Loucy (cell line): Measurements from ENCODE around the gene TUT1.

Experiments used
- H2AFZ ChIP-seq: fragments of 200-600 bp; sonication (generic); 2 replicates; pipeline ENCODE4 v1.6.0; 2016; ENCODE audit warnings: antibody characterized with exemption, mild to moderate bottlenecking, low read length, moderate library complexity
- H3F3A ChIP-seq: fragments of 200-600 bp; 2 replicates; pipeline ENCODE4 v1.6.0; 2016; ENCODE audit warnings: antibody characterized with exemption, low read depth, mild to moderate bottlenecking
- H3K27me3 ChIP-seq: fragments of 200-600 bp; sonication (generic); 2 replicates; pipeline ENCODE4 v1.6.1; 2014; ENCODE audit warnings: low read length, mild to moderate bottlenecking; ENCODE audit not compliant: insufficient read depth, poor library complexity, severe bottlenecking
- H3K36me3 ChIP-seq: fragments of 200-600 bp; sonication (generic); 2 replicates; pipeline ENCODE4 v1.6.1; 2016; ENCODE audit warnings: low read length; ENCODE audit not compliant: insufficient read depth
- H3K4me1 ChIP-seq: fragments of 200-600 bp; sonication (generic); 2 replicates; pipeline ENCODE4 v1.5.1; 2014; ENCODE audit warnings: low read length, mild to moderate bottlenecking; ENCODE audit not compliant: insufficient read depth, poor library complexity, severe bottlenecking
- H3K4me2 ChIP-seq: fragments of 200-600 bp; sonication (generic); 2 replicates; pipeline ENCODE4 v1.6.0; 2014; ENCODE audit warnings: antibody characterized with exemption, low read length, low read depth, mild to moderate bottlenecking; ENCODE audit not compliant: poor library complexity, severe bottlenecking
- H3K4me3 ChIP-seq: fragments of 200-600 bp; sonication (generic); 2 replicates; pipeline ENCODE4 v1.5.1; 2014; ENCODE audit warnings: low read length, mild to moderate bottlenecking, mixed read lengths; ENCODE audit not compliant: poor library complexity, severe bottlenecking
- H3K79me2 ChIP-seq: fragments of 200-600 bp; sonication (generic); 2 replicates; pipeline ENCODE4 v1.6.1; 2014; ENCODE audit warnings: low read length; ENCODE audit not compliant: insufficient read depth
- H3K9ac ChIP-seq: fragments of 200-600 bp; sonication (generic); 2 replicates; pipeline ENCODE4 v1.6.0; 2014; ENCODE audit warnings: mild to moderate bottlenecking, low read depth, low read length, moderate library complexity; ENCODE audit not compliant: poor library complexity, severe bottlenecking
- H3K9me2 ChIP-seq: fragments of 200-600 bp; sonication (generic); replicated peaks from 2 replicates; pipeline ENCODE4 v1.6.1; 2016; ENCODE audit warnings: low read depth, low read length, mixed read lengths
- H3K9me3 ChIP-seq: fragments of 200-600 bp; sonication (generic); 2 replicates; pipeline ENCODE4 v1.6.1; 2014; ENCODE audit warnings: mild to moderate bottlenecking, antibody characterized with exemption, low read length, low read depth; ENCODE audit not compliant: insufficient read depth
- H4K20me1 ChIP-seq: fragments of 200-600 bp; sonication (generic); 2 replicates; pipeline ENCODE4 v1.6.0; 2014; ENCODE audit warnings: antibody characterized with exemption, low read length, mild to moderate bottlenecking; ENCODE audit not compliant: insufficient read depth, poor library complexity, severe bottlenecking
- EZH2phosphoT487 ChIP-seq: fragments of 200-600 bp; IDR thresholded peaks from 2 replicates; pipeline ENCODE4 v1.6.1; 2018; ENCODE audit warnings: antibody characterized with exemption, mild to moderate bottlenecking, moderate library complexity, borderline replicate concordance
- TF ChIP-seq, protein P1 (sequence below): fragments of 200-600 bp; sonication (generic); conservative IDR thresholded peaks from 2 replicates; pipeline ENCODE4 v1.5.1; 2014; ENCODE audit warnings: mild to moderate bottlenecking, antibody characterized with exemption, low read length

The TUT1 gene

DNA sequence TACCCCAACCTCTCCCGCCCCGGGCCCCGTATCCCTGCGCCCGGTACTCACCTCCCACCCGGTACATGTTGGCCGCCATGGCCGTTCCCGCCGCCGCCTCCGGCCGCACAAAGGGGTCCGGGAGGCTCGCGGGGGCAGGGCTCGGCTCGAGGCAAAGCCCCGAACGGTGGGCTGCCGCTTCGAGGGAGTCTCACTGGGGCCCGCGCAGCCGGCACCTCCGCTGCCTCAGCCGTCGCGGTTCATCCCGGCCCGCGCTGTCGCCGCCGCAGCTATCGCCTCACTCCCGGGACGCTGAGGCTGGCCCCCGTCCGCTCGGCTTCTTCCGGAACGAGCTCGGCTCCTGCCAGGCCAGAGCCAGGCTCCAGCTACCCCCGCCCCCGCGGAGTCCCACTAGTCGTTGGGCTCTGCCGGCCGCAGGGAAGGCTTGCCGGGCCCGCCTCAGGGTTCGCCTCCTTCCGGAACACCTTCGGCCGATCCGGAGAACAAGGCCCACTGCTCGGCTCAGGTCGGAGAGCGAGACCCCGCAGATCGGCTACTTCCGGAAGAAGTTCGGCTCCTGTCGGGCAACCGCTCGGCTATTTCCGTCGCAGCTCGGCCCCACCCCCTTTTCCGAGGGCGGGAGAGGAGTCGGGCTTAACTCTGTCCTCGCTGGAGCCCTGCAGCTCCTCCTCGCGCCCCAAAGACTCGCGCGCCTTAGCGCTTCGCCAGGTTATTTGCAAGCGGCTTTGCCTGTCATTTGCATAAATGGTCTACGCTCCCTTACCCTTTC, 10.2 kb upstream of the TUT1 start, which contains the start of gene MTA2:
Gene MTA2, minus strand, starts transcription at position 494 of the 769 bp plus-strand sequence. Its CDS starts 415 bp downstream, at position 79.
- Histone ChIP-seq H2AFZ (peak within 1 kb of the TSS; percentile 67; the same call in 1 of the 2 replicates), H3K36me3 (peaks cover 16% of the 10 kb centered on the region; the same call in 1 of the 2 replicates), H3F3A (no peaks in the 10 kb centered on the region)

DNA sequence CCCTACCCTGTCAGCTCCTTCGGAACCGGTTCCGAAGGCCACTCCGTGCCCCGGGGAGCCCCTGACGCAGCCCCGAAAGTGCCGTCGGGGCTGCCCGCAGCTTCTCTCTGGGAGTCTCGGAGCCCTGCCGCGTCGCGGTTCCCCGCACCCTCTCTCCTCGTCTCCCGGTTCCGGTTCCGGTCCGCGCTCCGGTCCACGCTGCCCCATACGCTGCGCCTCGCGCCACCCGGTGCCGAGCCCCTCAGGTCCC, 9.7 kb upstream of the TUT1 start:
- peak overlapping the region; percentile 95 for H3K4me2 ChIP-seq
- H3K27me3 ChIP-seq = peaks cover 8% of the 10 kb centered on the region
- peak overlapping the region; percentile 67; the same call in 1 of the 2 replicates for H2AFZ ChIP-seq
- peak overlapping the region; percentile 95 for H3K4me3 ChIP-seq
- H3F3A ChIP-seq = no peaks in the 10 kb centered on the region
- TF ChIP-seq EZH2phosphoT487 = no peak
- TF ChIP-seq, protein P1, sequence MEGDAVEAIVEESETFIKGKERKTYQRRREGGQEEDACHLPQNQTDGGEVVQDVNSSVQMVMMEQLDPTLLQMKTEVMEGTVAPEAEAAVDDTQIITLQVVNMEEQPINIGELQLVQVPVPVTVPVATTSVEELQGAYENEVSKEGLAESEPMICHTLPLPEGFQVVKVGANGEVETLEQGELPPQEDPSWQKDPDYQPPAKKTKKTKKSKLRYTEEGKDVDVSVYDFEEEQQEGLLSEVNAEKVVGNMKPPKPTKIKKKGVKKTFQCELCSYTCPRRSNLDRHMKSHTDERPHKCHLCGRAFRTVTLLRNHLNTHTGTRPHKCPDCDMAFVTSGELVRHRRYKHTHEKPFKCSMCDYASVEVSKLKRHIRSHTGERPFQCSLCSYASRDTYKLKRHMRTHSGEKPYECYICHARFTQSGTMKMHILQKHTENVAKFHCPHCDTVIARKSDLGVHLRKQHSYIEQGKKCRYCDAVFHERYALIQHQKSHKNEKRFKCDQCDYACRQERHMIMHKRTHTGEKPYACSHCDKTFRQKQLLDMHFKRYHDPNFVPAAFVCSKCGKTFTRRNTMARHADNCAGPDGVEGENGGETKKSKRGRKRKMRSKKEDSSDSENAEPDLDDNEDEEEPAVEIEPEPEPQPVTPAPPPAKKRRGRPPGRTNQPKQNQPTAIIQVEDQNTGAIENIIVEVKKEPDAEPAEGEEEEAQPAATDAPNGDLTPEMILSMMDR = no peak
- H4K20me1 ChIP-seq = peaks cover 31% of the 10 kb centered on the region
- no peaks in the 10 kb centered on the region for H3K9me2 ChIP-seq
- H3K36me3 ChIP-seq = peaks cover 21% of the 10 kb centered on the region; the same call in 1 of the 2 replicates
- H3K4me1 ChIP-seq = peaks cover 21% of the 10 kb centered on the region
- H3K79me2 ChIP-seq = peaks cover 51% of the 10 kb centered on the region
- H3K9me3 ChIP-seq = no peaks in the 10 kb centered on the region
- H3K9ac ChIP-seq = peak overlapping the region; percentile 100

More for the DNA sequence above, 10.2 kb upstream of the TUT1 start, which contains the start of gene MTA2:
- H3K9ac ChIP-seq = peak within 1 kb of the TSS; percentile 100
- no peaks in the 10 kb centered on the region for H3K9me3 ChIP-seq
- H3K79me2 ChIP-seq = peaks cover 46% of the 10 kb centered on the region
- H3K9me2 ChIP-seq = no peaks in the 10 kb centered on the region
- H4K20me1 ChIP-seq = peaks cover 29% of the 10 kb centered on the region
- H3K27me3 ChIP-seq = peaks cover 8% of the 10 kb centered on the region
- TF ChIP-seq EZH2phosphoT487 = no peak
- TF ChIP-seq, protein P1 = no peak
- H3K4me2 ChIP-seq = peak within 1 kb of the TSS; percentile 95
- peak within 1 kb of the TSS; percentile 95 for H3K4me3 ChIP-seq
- H3K4me1 ChIP-seq = peaks cover 21% of the 10 kb centered on the region

DNA sequence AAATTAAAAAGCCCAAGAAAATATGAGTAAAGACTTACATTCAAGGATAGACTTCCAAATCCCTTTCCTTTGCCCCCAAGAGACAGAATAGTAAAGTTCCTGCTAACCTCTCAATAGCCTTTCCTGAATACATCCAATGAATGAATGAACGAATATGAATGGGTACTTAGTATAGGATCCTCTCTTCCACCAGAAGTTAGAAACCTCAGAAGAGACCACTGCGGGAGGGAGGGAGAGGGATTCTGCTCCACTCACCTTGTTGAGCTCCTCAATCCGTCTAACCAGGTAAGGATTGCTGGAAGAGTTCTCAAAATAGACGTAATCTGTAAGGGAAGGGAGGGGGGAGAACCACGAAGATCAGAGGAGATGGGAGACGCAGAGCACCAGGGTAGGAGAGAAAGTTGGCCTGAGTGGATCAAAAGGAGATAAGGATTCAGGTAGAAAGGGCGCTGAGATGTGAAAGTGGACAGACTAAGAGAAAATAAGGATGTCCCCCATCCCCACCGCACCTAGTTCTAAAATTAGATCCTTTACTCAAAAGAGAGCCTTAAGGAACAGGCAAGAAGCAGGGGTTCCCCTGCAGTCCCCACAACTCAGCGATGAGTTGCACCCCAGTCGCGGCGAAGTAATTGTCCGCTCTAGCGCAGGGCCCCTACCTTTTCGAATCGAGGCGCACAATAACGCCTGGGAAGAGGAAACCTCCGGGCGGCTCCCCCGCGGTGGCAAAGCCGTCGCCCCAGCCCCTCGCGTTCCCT, 9.2 kb upstream of the TUT1 start:
- peaks cover 8% of the 10 kb centered on the region for H3K27me3 ChIP-seq
- peaks cover 32% of the 10 kb centered on the region for H4K20me1 ChIP-seq
- H3F3A ChIP-seq = no peaks in the 10 kb centered on the region
- H3K9me3 ChIP-seq = no peaks in the 10 kb centered on the region
- TF ChIP-seq, protein P1 = no peak
- no peak for TF ChIP-seq EZH2phosphoT487
- H3K9me2 ChIP-seq = no peaks in the 10 kb centered on the region
- H3K9ac ChIP-seq = peak overlapping the region; percentile 100
- H3K36me3 ChIP-seq = peaks cover 26% of the 10 kb centered on the region; the same call in 1 of the 2 replicates
- H3K79me2 ChIP-seq = peaks cover 56% of the 10 kb centered on the region
- peak overlapping the region; percentile 95 for H3K4me2 ChIP-seq
- H3K4me3 ChIP-seq = peak overlapping the region; percentile 95
- peak overlapping the region; percentile 67; the same call in 1 of the 2 replicates for H2AFZ ChIP-seq
- peaks cover 21% of the 10 kb centered on the region for H3K4me1 ChIP-seq
